GM19351 (cell line): ENCODE data around the gene LY6G6C.

Source experiments
- ATAC-seq: cut with Tn5 transposase; IDR thresholded peaks from one replicate; pipeline ENCODE4 v1.9.1; 2021; ENCODE audit warnings: mild to moderate bottlenecking, moderate library complexity; ENCODE audit not compliant: unreplicated experiment

Gene LY6G6C

GRCh38 chr6:31687321-31687720 lies 34.2 kb downstream of the LY6G6C start:
- no peak for ATAC-seq

GRCh38 chr6:31686483-31686882 lies 35.1 kb downstream of the LY6G6C start:
- no peak for ATAC-seq

GRCh38 chr6:31683591-31683990 lies 38.0 kb downstream of the LY6G6C start:
- ATAC-seq = no peak

- no peak for ATAC-seq
These were observed 40.3 kb downstream of the LY6G6C start for GRCh38 chr6:31681135-31681671.

- ATAC-seq = no peak
These were observed 41.1 kb downstream of the LY6G6C start, which contains the start of gene LY6G5C for GRCh38 chr6:31680226-31681134. Gene LY6G5C, minus strand, starts transcription at chr6:31681067. Its CDS starts 694 bp downstream, at chr6:31680373.

- no peak for ATAC-seq
These were observed 43.6 kb downstream of the LY6G6C start for GRCh38 chr6:31677955-31678354.

- ATAC-seq = no peak
These were observed 44.6 kb downstream of the LY6G6C start for GRCh38 chr6:31676904-31677303.

- ATAC-seq = no peak
These were observed 45.1 kb downstream of the LY6G6C start for GRCh38 chr6:31676322-31676903.

- ATAC-seq = no peak
These were observed 51.9 kb downstream of the LY6G6C start, which contains the start of gene LY6G5B for GRCh38 chr6:31669676-31670075. Gene LY6G5B, plus strand, starts transcription at chr6:31669976. Its CDS starts 975 bp downstream, at chr6:31670951.
